K562 (cell line): ENCODE data around the gene ARMC6. TPM values are rescaled to one million over a fixed set of nuclear protein-coding genes. Genes with fewer than 3 reads are reported as not detected.

ENCODE experiments used
- E2F6 ChIP-seq, 2 experiments: IDR thresholded peaks; 2 replicates each; pipeline ENCODE4 v1.6.1; 2011; ENCODE audit warnings: borderline replicate concordance in 1 of 2, control low read depth in 1 of 2, low read depth in 1 of 2, low read length in 1 of 2, mild to moderate bottlenecking in 1 of 2, mixed read lengths in 1 of 2, moderate library complexity in 1 of 2; ENCODE audit not compliant: insufficient read depth in 1 of 2, insufficient read length in 1 of 2, poor library complexity in 1 of 2, severe bottlenecking in 1 of 2; ENCODE audit errors: extremely low read depth in 1 of 2
- GABPA ChIP-seq: fragments of 200-800 bp; sonication (Bioruptor generic); conservative IDR thresholded peaks from 2 replicates; pipeline ENCODE4 v1.6.1; 2016; ENCODE audit warnings: low read depth, missing genetic modification characterization, missing compliant biosample characterization
- KAT8 ChIP-seq: fragments of 450-650 bp; IDR thresholded peaks from 2 replicates; pipeline ENCODE4 v1.6.1; 2016; ENCODE audit warnings: low read depth, mild to moderate bottlenecking
- MCM5 ChIP-seq: fragments of 450-650 bp; IDR thresholded peaks from 2 replicates; pipeline ENCODE4 v1.6.1; 2016; ENCODE audit warnings: low read depth
- OTX1 ChIP-seq: fragments of 450-650 bp; formaldehyde crosslinking; IDR thresholded peaks from 2 replicates; pipeline ENCODE4 v1.4.0; 2022; ENCODE audit warnings: mild to moderate bottlenecking
- PHB ChIP-seq: fragments of 250-450 bp; sonication (Bioruptor Pico); IDR thresholded peaks from 2 replicates; pipeline ENCODE4 v1.5.0; 2021
- STAT5B ChIP-seq: fragments of 250-450 bp; sonication (Bioruptor Pico); IDR thresholded peaks from 2 replicates; pipeline ENCODE4 v1.8.0; 2021; ENCODE audit warnings: mild to moderate bottlenecking, inconsistent platforms
- ZBTB7A ChIP-seq: IDR thresholded peaks from 2 replicates; pipeline ENCODE4 v1.6.1; 2011; ENCODE audit warnings: low read depth, mild to moderate bottlenecking, low read length, moderate library complexity, borderline replicate concordance; ENCODE audit not compliant: control insufficient read depth
- ZFPM2 ChIP-seq: fragments of 250-450 bp; sonication (Bioruptor Pico); IDR thresholded peaks from 2 replicates; pipeline ENCODE4 v1.5.1; 2022; ENCODE audit warnings: mild to moderate bottlenecking
- ZNF318 ChIP-seq, 2 experiments: fragments of 450-650 bp; IDR thresholded peaks; 2 replicates each; pipeline ENCODE4 v1.6.1; 2016; ENCODE audit warnings: mild to moderate bottlenecking in 2 of 2, borderline replicate concordance in 1 of 2, low read depth in 1 of 2, moderate library complexity in 1 of 2
- ZNF57 ChIP-seq: fragments of 450-650 bp; formaldehyde crosslinking; IDR thresholded peaks from 2 replicates; pipeline ENCODE4 v1.4.0; 2020; ENCODE audit warnings: mild to moderate bottlenecking, moderate library complexity
- ZNF589 ChIP-seq: fragments of 200-800 bp; sonication (Bioruptor generic); IDR thresholded peaks from 2 replicates; pipeline ENCODE4 v1.6.1; 2016; ENCODE audit warnings: low read depth, missing genetic modification characterization, missing compliant biosample characterization
- polyA plus RNA-seq, 8 experiments: library from polyadenylated mRNA; depleted of rRNA in 4 of 8; stranded (reverse) in 5 of 8; unstranded in 3 of 8; fragments of >200 nt; fragmentation: Nextera tagmentation in 2 of 8; fragmentation: Illumina TruSeq in 1 of 8; extraction: Ambion mirVana in 2 of 8; extraction: Trizol in 1 of 8; gene quantifications; 2 replicates each; pipeline versions ENCODE4 v1.2.1 to v1.2.3, GENCODE V29; 2011 to 2014; ENCODE audit warnings: inconsistent platforms in 1 of 8, missing spikeins in 1 of 8
- total RNA-seq, 7 experiments: library from RNA; depleted of rRNA in 6 of 7; stranded (reverse); fragments of >200 nt in 6 of 7; fragmentation: Illumina TruSeq in 2 of 7; extraction: Trizol in 2 of 7; gene quantifications; 2 replicates each; pipeline versions ENCODE4 v1.2.1 to v1.2.3, GENCODE V29; 2011 to 2021; ENCODE audit warnings: low replicate concordance in 1 of 7
- TF ChIP-seq, protein P1 (sequence below): sonication (generic); formaldehyde crosslinking; IDR thresholded peaks from 2 replicates; pipeline ENCODE4 v1.8.0; 2022; ENCODE audit warnings: missing genetic modification reagents, mild to moderate bottlenecking, borderline replicate concordance
- TF ChIP-seq, protein P2 (sequence below): fragments of 250-450 bp; sonication (Bioruptor Pico); IDR thresholded peaks from 2 replicates; pipeline ENCODE4 v1.5.0; 2020; ENCODE audit warnings: mild to moderate bottlenecking

The ARMC6 gene
- total and polyA plus RNA-seq, 9 of the 15 experiments (the other 6 are each of a cell fraction or from before 2014, with no cell fraction given): 2.1 to 93.4 (median 63.6) TPM

GRCh38 chr19:19063183-19064097 lies 30.0 kb downstream of the ARMC6 start, which contains the start of gene SLC25A42 (continued):
- TF ChIP-seq ZNF318 (IDR thresholded peaks at IDR 0.05; ENCODE audit: borderline replicate concordance in 1 of 2, low read depth in 1 of 2) (no peak), ZFPM2 (CRISPR knock-in tag) (no peak), E2F6 (IDR thresholded peaks at IDR 0.05; ENCODE audit: borderline replicate concordance in 1 of 2, extremely low read depth in 1 of 2, insufficient read depth in 1 of 2, insufficient read length in 1 of 2, low read depth in 1 of 2, low read length in 1 of 2, poor library complexity in 1 of 2, severe bottlenecking in 1 of 2) (peak; percentile 91 to 92), ZNF57 (CRISPR knock-in tag) (no peak), KAT8 (no peak), PHB (peak; percentile 78; the same call in 1 of the 2 replicates), ZBTB7A (peak; percentile 91; the same call in 1 of the 2 replicates), STAT5B (CRISPR knock-in tag) (no peak), MCM5 (no peak), GABPA (tag) (peak; percentile 61), OTX1 (CRISPR knock-in tag) (no peak), ZNF589 (CRISPR knock-in tag) (0 out of 2 replicates have a peak, but pooled peaks have one; percentile 42)
- TF ChIP-seq, protein P1, sequence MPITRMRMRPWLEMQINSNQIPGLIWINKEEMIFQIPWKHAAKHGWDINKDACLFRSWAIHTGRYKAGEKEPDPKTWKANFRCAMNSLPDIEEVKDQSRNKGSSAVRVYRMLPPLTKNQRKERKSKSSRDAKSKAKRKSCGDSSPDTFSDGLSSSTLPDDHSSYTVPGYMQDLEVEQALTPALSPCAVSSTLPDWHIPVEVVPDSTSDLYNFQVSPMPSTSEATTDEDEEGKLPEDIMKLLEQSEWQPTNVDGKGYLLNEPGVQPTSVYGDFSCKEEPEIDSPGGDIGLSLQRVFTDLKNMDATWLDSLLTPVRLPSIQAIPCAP (CRISPR knock-in tag): no peak
- TF ChIP-seq, protein P2, sequence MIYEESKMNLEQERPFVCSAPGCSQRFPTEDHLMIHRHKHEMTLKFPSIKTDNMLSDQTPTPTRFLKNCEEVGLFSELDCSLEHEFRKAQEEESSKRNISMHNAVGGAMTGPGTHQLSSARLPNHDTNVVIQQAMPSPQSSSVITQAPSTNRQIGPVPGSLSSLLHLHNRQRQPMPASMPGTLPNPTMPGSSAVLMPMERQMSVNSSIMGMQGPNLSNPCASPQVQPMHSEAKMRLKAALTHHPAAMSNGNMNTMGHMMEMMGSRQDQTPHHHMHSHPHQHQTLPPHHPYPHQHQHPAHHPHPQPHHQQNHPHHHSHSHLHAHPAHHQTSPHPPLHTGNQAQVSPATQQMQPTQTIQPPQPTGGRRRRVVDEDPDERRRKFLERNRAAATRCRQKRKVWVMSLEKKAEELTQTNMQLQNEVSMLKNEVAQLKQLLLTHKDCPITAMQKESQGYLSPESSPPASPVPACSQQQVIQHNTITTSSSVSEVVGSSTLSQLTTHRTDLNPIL (CRISPR knock-in tag): no peak
